HL-60/S4 treated with retinoic acid at 250 ng/mL for 4 days and 3 days (cell line): Measurements from ENCODE around the gene GRIK5.
"Not testable (repeated sequence)": the region's sequence is repeated elsewhere in the genome, so short reads cannot be mapped to it uniquely, and the experiment has no call there.

Experiments
- in situ Hi-C: fragments of 300-500 bp; cut with MboI; formaldehyde crosslinking; loops from 2 replicates; pipeline ENCODE4 v1.7.0; 2022; ENCODE audit warnings: low sequenced_read_pairs

GRIK5 gene

GRCh38 chr19:42023121-42023942 lies 46.7 kb downstream of the GRIK5 start:
- in situ Hi-C loops = no loop called here

GRCh38 chr19:42022616-42023015 lies 47.4 kb downstream of the GRIK5 start:
- in situ Hi-C loops = no loop called here

DNA sequence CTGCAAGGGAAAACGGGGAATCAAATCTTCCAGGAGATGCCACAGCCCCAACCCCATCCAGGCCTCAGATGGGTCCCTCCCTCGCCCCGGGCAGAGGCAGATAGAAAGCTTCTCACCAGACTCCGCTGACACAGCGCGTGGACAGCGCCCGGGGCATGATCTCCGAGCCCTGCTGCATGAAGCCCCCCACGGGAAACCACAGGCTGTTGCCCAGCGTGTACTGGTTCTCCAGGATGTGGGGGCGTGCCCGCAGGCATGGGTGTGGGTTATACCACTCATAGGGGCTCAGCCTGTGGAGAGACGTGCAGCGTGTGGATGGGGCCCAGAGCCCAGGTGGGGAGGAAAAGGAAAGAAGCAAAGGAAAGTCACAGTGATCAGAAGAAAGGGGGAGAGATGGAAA lies 48.8 kb downstream of the GRIK5 start:
- in situ Hi-C loops = no loop called here

DNA sequence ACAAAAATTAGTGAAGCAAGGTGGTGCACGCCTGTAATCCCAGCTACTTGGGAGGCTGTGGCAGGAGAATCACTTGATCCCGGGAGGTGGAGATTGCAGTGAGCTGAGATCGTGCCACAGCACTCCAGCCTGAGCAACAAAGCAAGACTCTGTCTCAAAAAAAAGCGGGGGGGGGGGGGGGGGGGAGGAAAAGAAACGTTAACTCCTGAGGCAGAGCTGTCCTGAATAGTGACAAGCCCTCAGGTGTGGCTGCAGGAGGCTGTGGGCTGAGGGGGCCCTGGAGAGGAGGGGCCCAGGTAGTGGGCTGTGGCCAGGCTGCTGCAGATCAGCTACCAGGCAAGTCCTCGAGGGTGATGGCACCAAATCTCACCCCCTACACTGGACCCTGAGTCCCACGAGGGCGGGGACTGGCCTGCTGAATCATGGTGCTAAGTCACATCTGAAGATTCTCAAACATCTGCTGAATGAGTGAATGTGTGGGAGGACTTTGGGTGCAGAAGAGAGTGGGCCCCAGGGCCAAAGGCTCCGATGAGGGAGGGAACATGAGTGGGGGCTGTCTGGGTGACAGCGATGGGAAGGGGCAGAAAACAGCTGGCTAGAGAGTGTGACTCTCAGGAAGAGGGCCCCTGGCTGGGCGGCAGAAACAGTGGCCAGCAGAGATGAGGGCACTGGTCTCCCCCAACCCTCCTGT lies 51.4 kb downstream of the GRIK5 start:
- in situ Hi-C loops = no loop called here

DNA sequence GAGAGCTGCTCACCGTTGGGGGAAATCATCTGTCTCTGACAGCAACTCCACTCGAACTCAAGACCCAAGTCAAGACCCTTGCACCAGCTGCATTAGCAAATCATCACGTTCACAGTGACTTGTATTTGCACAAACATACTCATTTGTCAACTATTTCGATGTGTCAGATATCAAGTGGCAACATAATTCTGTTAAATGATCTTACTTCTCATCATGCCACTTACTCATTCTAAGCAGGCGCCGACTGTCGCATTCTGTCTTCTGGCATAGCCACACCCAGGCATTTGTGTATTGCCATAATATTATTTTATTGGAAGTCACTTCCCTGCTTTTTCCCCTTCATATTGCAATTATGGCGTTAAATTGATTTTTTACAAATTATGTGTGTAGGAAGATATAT lies 53.0 kb downstream of the GRIK5 start:
- in situ Hi-C loops = no loop called here

GRCh38 chr19:42012747-42013146 lies 57.3 kb downstream of the GRIK5 start:
- in situ Hi-C loops = not testable (repeated sequence)

DNA sequence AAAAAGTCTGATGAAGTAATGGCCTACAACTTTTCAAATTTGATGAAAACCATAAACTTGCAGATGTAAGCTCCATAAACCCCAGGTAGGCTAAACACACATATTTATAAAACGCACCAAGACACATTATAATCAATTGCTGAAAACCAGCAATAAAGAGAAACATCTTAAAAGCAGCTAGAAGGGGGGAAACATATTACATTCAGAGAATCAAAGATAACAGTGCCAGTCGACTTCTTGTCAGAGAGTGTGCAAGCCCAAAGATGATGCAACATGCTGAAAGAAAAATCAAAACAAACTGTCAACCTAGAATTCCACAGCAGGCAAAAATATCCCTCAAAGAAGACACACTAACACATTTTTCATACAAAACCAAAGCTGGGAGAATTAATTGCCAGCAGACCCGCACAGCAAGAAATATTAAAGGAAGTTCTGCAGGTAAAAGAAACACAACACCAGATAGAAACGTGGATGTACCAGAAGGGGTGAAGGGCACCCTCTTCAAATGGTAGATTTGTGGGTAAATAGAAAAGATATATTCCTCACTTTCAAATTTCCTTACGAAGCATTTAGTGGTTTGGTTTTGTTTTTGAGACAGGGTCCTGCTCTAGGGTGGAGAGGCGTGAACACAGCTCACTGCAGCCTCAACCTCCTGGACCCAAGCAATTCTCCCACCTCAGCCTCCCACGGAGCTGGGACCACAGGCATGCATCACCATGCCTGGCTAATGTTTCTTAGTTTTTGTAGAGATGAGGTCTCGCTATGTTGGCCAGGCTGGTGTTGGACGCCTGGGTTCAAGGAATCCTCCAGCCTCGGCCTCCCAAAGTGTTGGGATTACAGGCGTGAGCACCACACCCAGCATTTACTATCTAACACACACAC lies 59.5 kb downstream of the GRIK5 start:
- in situ Hi-C loops = no loop called here

GRCh38 chr19:42006569-42006968 lies 63.4 kb downstream of the GRIK5 start:
- in situ Hi-C loops = no loop called here

DNA sequence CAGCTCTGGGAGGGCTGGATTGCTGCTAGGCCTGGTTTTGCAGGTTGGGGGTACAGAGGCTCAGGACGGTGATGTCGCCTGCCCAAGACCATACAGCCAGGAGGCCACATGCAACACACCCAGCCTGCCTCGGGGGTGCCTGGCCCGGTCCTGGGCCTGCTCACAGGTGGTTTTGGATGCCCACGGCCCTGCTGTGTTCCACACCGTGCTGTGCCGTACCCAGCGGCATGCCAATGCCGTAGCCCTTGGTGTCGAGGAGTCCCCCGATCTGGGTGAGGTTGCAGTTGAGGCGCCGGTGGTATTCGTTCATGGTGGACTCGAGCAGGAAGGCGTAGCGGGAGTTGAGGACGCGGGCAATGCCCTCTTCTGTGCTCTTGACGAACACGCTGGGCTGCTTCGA lies 64.5 kb downstream of the GRIK5 start:
- in situ Hi-C loops = no loop called here

- in situ Hi-C loops = no loop called here
These were observed 66.3 kb downstream of the GRIK5 start for GRCh38 chr19:42003506-42004294.

GRCh38 chr19:41999878-42000208 lies 70.2 kb downstream of the GRIK5 start:
- in situ Hi-C loops = no loop called here

GRCh38 chr19:41999071-41999877 lies 70.7 kb downstream of the GRIK5 start:
- in situ Hi-C loops = no loop called here

GRCh38 chr19:41998246-41999020 lies 71.6 kb downstream of the GRIK5 start:
- in situ Hi-C loops = no loop called here

- in situ Hi-C loops = no loop called here
These were observed 72.2 kb downstream of the GRIK5 start for GRCh38 chr19:41997851-41998229.

DNA sequence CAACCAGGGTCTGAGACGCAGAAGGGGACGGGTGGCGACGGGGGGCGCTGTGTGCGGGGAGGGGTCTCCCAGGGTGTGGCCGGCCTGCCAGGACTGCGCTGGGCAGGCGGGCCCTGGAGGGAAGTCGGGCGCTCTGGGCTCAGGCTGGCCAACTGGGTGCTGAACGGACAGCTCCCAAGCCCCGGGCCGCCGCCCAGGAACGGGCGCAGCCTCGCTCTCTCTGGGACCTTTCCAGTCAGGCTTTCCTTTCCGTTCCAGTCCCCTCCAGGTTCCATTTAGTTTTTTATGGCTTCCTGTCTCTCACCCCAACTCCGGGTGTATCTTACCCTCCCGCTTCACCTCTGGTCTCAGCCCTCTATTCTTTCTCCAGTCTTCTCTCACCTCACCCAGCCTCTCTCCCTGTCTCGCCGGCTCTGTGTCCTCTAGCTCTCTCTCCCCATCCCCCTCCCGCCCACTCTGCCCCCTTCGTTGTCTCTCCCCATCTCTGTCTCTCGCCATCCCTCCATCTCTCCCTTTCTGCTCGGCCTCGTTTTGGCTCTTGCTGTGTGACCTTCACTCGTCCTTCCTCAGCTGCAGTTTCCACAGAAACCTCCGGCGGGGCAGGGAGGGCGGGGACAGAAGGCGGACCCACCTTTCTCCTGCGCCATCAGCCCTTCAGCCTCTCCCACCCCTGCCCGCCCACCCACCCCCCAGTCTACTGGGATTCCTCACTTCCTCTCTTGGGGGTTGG lies 72.7 kb downstream of the GRIK5 start:
- in situ Hi-C loops = no loop called here

DNA sequence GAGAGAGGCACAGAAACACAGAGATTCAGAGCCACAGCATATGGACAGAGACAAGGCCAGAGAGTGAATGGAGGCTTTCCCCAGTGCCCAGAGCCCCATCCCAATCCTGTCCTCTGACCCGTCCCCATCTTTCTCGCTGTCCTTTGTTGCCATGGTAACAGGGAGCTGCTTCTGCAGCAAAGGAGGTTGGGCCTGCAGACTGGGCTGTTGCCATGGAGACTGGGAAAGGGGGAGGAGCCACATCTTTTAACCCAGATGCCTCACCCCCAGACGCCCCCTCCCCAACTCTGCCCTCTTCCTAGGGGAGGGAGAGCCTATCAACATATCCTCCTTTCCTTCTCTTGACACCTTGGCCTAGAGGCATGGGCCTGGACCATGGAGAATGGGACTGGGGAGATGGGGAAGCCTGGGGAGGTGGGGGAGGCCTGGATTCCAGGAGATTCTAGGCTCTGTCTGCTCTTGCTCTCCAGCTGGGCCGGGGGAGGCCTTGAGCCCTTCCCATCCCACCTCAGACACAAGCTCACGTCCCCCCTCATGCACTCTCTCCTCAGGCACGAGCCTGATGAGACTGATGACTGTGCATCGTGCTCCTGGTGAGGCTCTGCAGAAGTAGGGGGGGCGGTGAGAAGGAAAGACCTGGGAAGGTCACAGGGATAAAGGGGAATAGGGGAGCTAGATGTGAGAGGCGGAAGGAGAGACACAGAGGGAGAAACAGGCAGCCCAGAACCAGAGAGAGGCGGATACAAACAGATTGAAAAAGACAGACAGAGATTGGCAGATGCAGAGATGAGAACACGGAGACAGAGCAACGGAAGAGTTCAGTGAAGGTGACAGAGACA lies 73.8 kb downstream of the GRIK5 start:
- in situ Hi-C loops = no loop called here
